Stimulated activated CD4-positive, alpha-beta T cell treated with anti-CD3 and anti-CD28 coated beads, Interleukin-12 subunit alpha, Interleukin-12 subunit beta, amount 100 ng/mL, for 4 hours (primary cell): ENCODE measurements around the gene FLVCR2.
"Not testable (repeated sequence)": the region's sequence is repeated elsewhere in the genome, so short reads cannot be mapped to it uniquely, and the experiment has no call there.

ENCODE experiments used
- DNase-seq: peaks from one replicate; pipeline ENCODE4 v3.0.0-alpha.2; 2020

FLVCR2 gene

DNA sequence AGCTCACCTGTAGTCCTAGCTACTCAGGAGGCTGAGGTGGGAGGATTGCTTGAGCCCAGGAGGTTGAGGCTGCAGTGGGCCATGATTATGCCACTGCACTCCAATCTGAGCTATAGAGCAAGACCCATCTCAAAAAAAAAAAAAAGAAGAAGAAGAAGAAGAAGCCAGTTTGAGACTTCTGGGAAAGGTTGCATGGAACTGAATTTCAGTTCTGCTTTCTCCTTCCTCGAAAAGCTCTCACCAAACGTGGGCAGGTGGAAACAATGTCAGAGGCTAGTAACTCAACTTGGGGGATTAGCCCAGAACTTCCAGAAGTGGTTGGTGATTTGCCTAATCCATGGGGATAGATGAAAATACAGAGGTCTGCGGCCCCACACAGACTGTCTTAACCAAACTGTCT, 18.7 kb downstream of the FLVCR2 start:
- DNase-seq = no peak

DNA sequence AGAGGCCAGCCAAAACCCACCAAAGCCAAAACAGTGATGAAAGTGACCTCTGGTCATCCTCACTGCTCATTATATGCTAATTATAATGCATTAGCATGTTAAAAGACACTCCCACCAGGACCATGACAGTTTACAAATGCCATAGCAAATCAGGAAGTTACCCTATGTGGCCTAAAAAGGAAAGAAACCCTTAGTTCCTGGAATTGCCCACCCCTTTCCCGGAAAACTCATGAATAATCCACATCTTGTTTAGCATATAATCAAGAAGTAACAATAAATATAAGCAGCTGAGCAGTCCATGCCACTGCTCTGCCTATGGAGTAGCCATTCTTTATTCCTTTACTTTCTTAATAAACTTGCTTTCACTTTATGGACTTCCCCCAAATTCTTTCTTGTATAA, 21.7 kb downstream of the FLVCR2 start:
- not testable (repeated sequence) for DNase-seq

DNA sequence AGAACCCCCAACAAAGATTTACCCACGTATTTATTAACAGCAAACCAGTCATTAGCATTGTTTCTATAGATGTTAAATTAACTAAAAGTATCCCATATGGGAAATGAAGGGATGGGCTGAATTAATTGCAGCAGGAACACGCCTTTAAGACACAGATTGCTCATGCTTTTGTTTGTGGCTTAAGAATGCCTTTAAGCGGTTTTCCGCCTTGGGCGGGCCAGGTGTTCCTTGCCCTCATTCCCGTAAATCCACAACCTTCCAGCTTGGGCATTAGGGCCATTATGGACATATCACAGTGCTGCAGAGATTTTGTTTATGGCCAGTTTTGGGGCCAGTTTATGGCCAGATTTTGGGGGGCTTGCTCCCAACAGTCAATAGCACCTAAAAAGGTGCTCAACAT, 22.6 kb downstream of the FLVCR2 start:
- not testable (repeated sequence) for DNase-seq

- DNase-seq = no peak
These were observed 24.1 kb downstream of the FLVCR2 start for GRCh38 chr14:75602503-75602902.

DNA sequence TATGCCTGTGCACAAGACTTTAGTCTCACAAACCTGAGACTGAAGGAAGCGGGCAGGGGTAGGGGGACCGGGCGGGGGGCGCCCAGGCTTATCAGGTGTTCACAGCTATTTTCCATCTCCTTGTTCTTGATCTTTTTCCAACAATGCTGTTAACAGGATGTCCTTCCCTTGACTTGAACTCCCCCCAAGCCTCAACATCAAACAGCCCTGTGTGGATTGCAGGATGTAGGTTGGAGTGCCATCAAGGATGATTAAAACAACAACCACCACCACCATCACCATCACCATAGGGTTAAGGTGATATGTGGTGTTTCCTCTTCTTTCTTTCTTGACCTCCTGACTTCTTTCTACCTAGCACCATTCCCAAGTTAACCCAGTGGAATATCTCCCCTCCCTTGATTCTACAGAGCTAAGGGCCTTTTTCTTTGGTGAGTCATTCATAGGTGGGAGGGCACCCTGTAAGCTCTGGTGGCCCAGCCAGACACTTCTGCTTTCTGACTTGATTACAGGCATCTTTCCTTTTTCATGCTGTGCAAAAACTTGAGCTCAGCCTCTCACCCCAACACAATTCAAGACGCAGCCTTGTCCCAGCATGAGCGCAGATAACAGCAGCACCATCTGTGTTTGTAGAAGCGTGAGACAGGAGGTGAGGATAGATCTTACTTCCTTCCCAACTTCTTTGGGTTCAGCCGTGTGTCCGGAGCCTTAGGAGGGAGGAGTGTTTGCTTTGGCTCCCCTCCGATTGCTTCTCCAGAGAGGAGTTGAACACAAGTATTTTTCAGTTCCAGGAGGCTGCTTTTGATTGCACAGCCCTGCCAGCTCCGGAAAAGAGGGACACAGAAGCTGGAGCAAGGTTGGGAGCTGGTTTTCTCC, 26.8 kb downstream of the FLVCR2 start:
- DNase-seq = no peak

- no peak for DNase-seq
These were observed 27.5 kb downstream of the FLVCR2 start for GRCh38 chr14:75605916-75606315.

GRCh38 chr14:75607044-75607443, 28.6 kb downstream of the FLVCR2 start:
- no peak for DNase-seq

GRCh38 chr14:75607842-75608640, 29.6 kb downstream of the FLVCR2 start:
- no peak for DNase-seq

- no peak for DNase-seq
These were observed 30.7 kb downstream of the FLVCR2 start for GRCh38 chr14:75609116-75609515.

GRCh38 chr14:75609606-75610475, 31.4 kb downstream of the FLVCR2 start:
- no peak for DNase-seq

- no peak for DNase-seq
These were observed 32.4 kb downstream of the FLVCR2 start for GRCh38 chr14:75610834-75611233.

DNA sequence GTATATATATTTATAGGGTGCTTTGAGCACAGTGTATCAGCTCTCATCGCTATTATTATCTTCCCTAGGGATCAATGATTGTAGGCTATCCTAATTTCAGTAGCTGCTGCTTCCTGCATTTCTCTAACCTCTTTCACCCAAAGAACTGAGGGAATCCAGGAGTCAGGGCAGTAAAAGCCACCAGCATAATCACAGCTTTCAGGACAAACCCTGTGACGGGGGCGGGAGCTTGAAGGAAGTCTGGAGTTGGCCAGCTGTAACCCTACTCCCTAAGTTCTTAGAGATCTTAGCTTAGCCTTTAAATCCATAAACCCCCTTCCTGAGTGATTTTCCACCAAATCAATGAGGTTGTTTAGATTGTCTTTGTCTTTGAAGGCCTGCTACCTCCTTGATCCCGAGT, 33.7 kb downstream of the FLVCR2 start:
- no peak for DNase-seq

- no peak for DNase-seq
These were observed 35.8 kb downstream of the FLVCR2 start for GRCh38 chr14:75614179-75614578.

GRCh38 chr14:75615200-75615599, 36.8 kb downstream of the FLVCR2 start:
- no peak for DNase-seq

DNA sequence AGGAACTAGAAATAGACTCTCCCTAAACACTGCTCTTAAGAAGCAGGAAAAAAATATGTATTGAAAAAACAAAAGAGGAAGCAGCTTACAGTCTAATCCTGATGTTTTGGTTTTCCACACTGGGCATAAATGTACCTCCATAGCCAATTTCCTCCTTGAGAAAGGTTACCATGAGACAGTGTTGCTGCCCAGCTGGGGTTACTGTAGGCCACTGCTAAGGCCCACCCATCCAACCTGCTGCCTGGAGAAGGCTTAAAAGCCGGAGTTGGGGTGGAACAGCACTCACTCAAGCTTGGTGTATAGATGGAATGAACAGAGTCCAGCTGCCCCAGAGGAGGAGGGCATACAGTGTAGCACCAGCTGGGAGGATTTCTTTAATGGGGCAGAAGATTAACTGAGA, 41.1 kb downstream of the FLVCR2 start:
- no peak for DNase-seq

DNA sequence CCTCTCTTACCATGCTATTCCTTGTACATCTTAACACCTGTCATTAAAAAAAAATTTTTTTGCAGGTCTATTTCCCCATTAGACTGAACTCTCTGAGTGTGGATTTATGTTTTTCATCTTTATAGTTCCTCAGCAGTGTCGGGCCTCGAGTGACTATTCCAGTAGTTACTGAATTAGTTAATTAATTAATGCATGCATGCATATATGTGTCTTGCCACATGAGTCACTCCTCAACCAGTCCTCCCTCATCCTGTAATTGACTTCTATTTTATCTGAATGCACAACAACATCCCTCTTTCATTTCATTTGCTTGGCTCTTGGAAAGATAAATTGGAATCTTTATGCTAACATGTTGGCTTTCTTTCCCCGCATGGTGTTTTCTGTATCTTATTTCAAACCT, 46.6 kb downstream of the FLVCR2 start:
- no peak for DNase-seq

- DNase-seq = no peak
These were observed 48.0 kb downstream of the FLVCR2 start for GRCh38 chr14:75626396-75626795.

- no peak for DNase-seq
These were observed 48.4 kb downstream of the FLVCR2 start for GRCh38 chr14:75626863-75627262.

- no peak for DNase-seq
These were observed 49.0 kb downstream of the FLVCR2 start for GRCh38 chr14:75627406-75627805.

DNA sequence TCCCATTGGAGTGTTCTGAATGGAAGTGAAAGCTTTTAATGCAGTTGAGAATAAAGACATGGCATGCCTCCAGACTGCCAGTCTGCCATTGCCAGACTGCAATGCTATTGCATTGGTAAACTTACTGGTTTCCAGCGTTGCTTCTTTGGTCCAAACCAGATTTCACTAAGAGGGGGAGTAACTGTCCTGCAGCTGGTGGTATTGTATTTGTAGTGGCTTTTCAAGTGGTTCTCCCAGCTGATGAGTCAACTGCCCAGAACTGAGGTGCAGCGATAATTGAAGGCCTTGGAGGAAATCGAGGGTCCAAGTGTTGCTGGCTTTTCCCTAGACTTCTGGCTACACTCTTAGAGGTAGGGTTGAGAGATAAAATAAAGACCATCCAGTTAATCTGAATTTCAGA, 50.4 kb downstream of the FLVCR2 start:
- DNase-seq = no peak

GRCh38 chr14:75630695-75631452, 52.5 kb downstream of the FLVCR2 start:
- no peak for DNase-seq

- DNase-seq = no peak
These were observed 53.0 kb downstream of the FLVCR2 start for GRCh38 chr14:75631453-75631831.
